Hepatocyte (in vitro differentiated cells): ENCODE measurements around the gene HMX2. TPM values are rescaled to one million over a fixed set of nuclear protein-coding genes. Genes with fewer than 3 reads are reported as not detected.

Experiments used
- DNase-seq: peaks from one replicate; pipeline ENCODE4 v3.0.0-alpha.2; 2016; ENCODE audit warnings: low spot score
- H2AFZ ChIP-seq: fragments of 200-600 bp; sonication (generic); 2 replicates; pipeline ENCODE4 v1.6.0; 2016; ENCODE audit warnings: antibody characterized with exemption, mild to moderate bottlenecking
- H3K27ac ChIP-seq: fragments of 200-600 bp; sonication (generic); 2 replicates; pipeline ENCODE4 v1.5.1; 2016; ENCODE audit warnings: mild to moderate bottlenecking
- H3K27me3 ChIP-seq: fragments of 200-600 bp; sonication (generic); 2 replicates; pipeline ENCODE4 v1.6.1; 2016
- H3K36me3 ChIP-seq: fragments of 200-600 bp; sonication (generic); replicated peaks from 2 replicates; pipeline ENCODE4 v1.5.1; 2016; ENCODE audit warnings: low read depth; ENCODE audit not compliant: insufficient read depth
- H3K4me1 ChIP-seq: fragments of 200-600 bp; sonication (generic); 2 replicates; pipeline ENCODE4 v1.5.1; 2016; ENCODE audit warnings: mild to moderate bottlenecking, moderate library complexity; ENCODE audit not compliant: insufficient read depth
- H3K4me2 ChIP-seq: fragments of 200-600 bp; sonication (generic); 2 replicates; pipeline ENCODE4 v1.6.0; 2016
- H3K4me3 ChIP-seq: fragments of 200-600 bp; sonication (generic); 2 replicates; pipeline ENCODE4 v1.5.1; 2016; ENCODE audit warnings: mild to moderate bottlenecking
- H3K79me2 ChIP-seq: fragments of 200-600 bp; sonication (generic); 2 replicates; pipeline ENCODE4 v1.6.0; 2017; ENCODE audit warnings: mild to moderate bottlenecking
- H3K9me2 ChIP-seq: fragments of 200-600 bp; sonication (generic); replicated peaks from 2 replicates; pipeline ENCODE4 v1.6.0; 2017; ENCODE audit warnings: mild to moderate bottlenecking; ENCODE audit not compliant: insufficient read depth
- H3K9me3 ChIP-seq: fragments of 200-600 bp; sonication (generic); 2 replicates; pipeline ENCODE4 v1.5.1; 2016; ENCODE audit warnings: low read depth, mild to moderate bottlenecking
- H4K20me1 ChIP-seq: fragments of 200-600 bp; sonication (generic); 2 replicates; pipeline ENCODE4 v1.6.0; 2016; ENCODE audit warnings: mild to moderate bottlenecking; ENCODE audit not compliant: insufficient read depth, poor library complexity, severe bottlenecking
- EZH2 ChIP-seq: fragments of 200-600 bp; sonication (generic); IDR thresholded peaks from 2 replicates; pipeline ENCODE4 v1.6.1; 2016; ENCODE audit warnings: antibody characterized with exemption, mild to moderate bottlenecking, borderline replicate concordance
- EZH2phosphoT487 ChIP-seq: fragments of 200-600 bp; sonication (generic); IDR thresholded peaks from one replicate; pipeline ENCODE4 v1.6.1; 2018; ENCODE audit warnings: antibody characterized with exemption, mild to moderate bottlenecking, low read depth, moderate library complexity; ENCODE audit not compliant: unreplicated experiment, severe bottlenecking
- WGBS: methylation state at CpG from one replicate; pipeline ENCODE4 v1.1.6; 2016; ENCODE audit warnings: low lambda C conversion rate; ENCODE audit errors: missing lambda C conversion rate; 5-methylcytosine and 5-hydroxymethylcytosine counted together
- polyA plus RNA-seq: library from polyadenylated mRNA; unstranded; fragments of >200 nt; fragmentation: Nextera tagmentation; extraction: Ambion mirVana; gene quantifications from 2 replicates; pipeline ENCODE4 v1.2.1, GENCODE V29; 2016
- total RNA-seq: library from RNA; depleted of rRNA; stranded (reverse); fragments of >200 nt; gene quantifications from 2 replicates; pipeline ENCODE4 v1.2.3, GENCODE V29; 2014
- TF ChIP-seq, protein P1 (sequence below): fragments of 200-600 bp; sonication (generic); IDR thresholded peaks from 2 replicates; pipeline ENCODE4 v1.5.1; 2016; ENCODE audit warnings: antibody characterized with exemption, mild to moderate bottlenecking; ENCODE audit not compliant: poor library complexity

Gene HMX2
- total and polyA plus RNA-seq, 2 experiments from 2014 or later, result not detected

- H3K9me3 ChIP-seq, result no peaks in the 10 kb centered on the region
- no peaks in the 10 kb centered on the region for H3K36me3 ChIP-seq
- H4K20me1 ChIP-seq, result no peaks in the 10 kb centered on the region
- no peaks in the 10 kb centered on the region for H3K9me2 ChIP-seq
- no peak overlapping the region for H3K4me2 ChIP-seq
- TF ChIP-seq, protein P1, sequence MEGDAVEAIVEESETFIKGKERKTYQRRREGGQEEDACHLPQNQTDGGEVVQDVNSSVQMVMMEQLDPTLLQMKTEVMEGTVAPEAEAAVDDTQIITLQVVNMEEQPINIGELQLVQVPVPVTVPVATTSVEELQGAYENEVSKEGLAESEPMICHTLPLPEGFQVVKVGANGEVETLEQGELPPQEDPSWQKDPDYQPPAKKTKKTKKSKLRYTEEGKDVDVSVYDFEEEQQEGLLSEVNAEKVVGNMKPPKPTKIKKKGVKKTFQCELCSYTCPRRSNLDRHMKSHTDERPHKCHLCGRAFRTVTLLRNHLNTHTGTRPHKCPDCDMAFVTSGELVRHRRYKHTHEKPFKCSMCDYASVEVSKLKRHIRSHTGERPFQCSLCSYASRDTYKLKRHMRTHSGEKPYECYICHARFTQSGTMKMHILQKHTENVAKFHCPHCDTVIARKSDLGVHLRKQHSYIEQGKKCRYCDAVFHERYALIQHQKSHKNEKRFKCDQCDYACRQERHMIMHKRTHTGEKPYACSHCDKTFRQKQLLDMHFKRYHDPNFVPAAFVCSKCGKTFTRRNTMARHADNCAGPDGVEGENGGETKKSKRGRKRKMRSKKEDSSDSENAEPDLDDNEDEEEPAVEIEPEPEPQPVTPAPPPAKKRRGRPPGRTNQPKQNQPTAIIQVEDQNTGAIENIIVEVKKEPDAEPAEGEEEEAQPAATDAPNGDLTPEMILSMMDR, result no peak
- TF ChIP-seq EZH2phosphoT487 (peak; percentile 15), EZH2 (peak; percentile 83)
- peaks cover 8% of the 10 kb centered on the region for H3K4me1 ChIP-seq
- no peak overlapping the region for H3K27ac ChIP-seq
- 9% methylated on average over 33 of the region's 38 CpGs for WGBS
- no peak overlapping the region for H2AFZ ChIP-seq
- H3K4me3 ChIP-seq, result no peak overlapping the region
- peaks cover 98% of the 10 kb centered on the region for H3K27me3 ChIP-seq
- no peaks in the 10 kb centered on the region for H3K79me2 ChIP-seq
- no peak for DNase-seq
Observed at GRCh38 chr10:123141791-123142700, 5.9 kb upstream of the HMX2 start.

- no peak for DNase-seq
- Histone ChIP-seq H3K4me1 (peaks cover 2% of the 10 kb centered on the region), H3K27me3 (peaks cover 98% of the 10 kb centered on the region), H3K9me3 (no peaks in the 10 kb centered on the region), H3K36me3 (no peaks in the 10 kb centered on the region), H2AFZ (no peak overlapping the region), H3K4me3 (no peak overlapping the region), H3K27ac (no peak overlapping the region), H3K9me2 (no peaks in the 10 kb centered on the region), H3K4me2 (no peak overlapping the region), H3K79me2 (no peaks in the 10 kb centered on the region), H4K20me1 (no peaks in the 10 kb centered on the region)
- 3% methylated on average over 30 of the region's 33 CpGs for WGBS
- TF ChIP-seq, protein P1, result no peak
- TF ChIP-seq EZH2, result peak; percentile 67
Observed at GRCh38 chr10:123142701-123143161, 5.2 kb upstream of the HMX2 start.

GRCh38 chr10:123143162-123143824 is 4.6 kb upstream of the HMX2 start:
- Histone ChIP-seq H2AFZ (no peak overlapping the region), H3K9me3 (no peaks in the 10 kb centered on the region), H3K4me1 (no peaks in the 10 kb centered on the region), H3K4me2 (no peak overlapping the region), H3K9me2 (no peaks in the 10 kb centered on the region), H3K27me3 (peaks cover 98% of the 10 kb centered on the region), H3K79me2 (no peaks in the 10 kb centered on the region), H3K27ac (no peak overlapping the region), H3K36me3 (no peaks in the 10 kb centered on the region), H3K4me3 (no peak overlapping the region), H4K20me1 (no peaks in the 10 kb centered on the region)
- DNase-seq, result no peak
- 3% methylated on average over 33 of the region's 33 CpGs for WGBS
- TF ChIP-seq EZH2, result peak; percentile 57
- TF ChIP-seq, protein P1, result no peak
